ENCODE measurements around the gene SLC29A1.
"Not testable (repeated sequence)": the region's sequence is repeated elsewhere in the genome, so short reads cannot be mapped to it uniquely, and the experiment has no call there.

SLC29A1 gene

GRCh38 chr6:44223319-44224028 lies at the start of gene SLC29A1:
Gene SLC29A1 (plus strand): TSS chr6:44223595. CDS start chr6:44227314, 3,719 bp downstream.
- Mint-ChIP-seq H3K27me3 (peaks cover 20% of the 10 kb centered on the region), H3K36me3 (ENCODE audit: low read depth) (no peaks in the 10 kb centered on the region), H3K4me3 (peak within 1 kb of the TSS; percentile 74), H3K4me1 (ENCODE audit: low read depth) (peaks cover 85% of the 10 kb centered on the region), H3K9me3 (no peaks in the 10 kb centered on the region), H3K27ac (peak within 1 kb of the TSS; percentile 5)
- intact Hi-C loops (cut with micrococcal nuclease) = no loop called here

DNA sequence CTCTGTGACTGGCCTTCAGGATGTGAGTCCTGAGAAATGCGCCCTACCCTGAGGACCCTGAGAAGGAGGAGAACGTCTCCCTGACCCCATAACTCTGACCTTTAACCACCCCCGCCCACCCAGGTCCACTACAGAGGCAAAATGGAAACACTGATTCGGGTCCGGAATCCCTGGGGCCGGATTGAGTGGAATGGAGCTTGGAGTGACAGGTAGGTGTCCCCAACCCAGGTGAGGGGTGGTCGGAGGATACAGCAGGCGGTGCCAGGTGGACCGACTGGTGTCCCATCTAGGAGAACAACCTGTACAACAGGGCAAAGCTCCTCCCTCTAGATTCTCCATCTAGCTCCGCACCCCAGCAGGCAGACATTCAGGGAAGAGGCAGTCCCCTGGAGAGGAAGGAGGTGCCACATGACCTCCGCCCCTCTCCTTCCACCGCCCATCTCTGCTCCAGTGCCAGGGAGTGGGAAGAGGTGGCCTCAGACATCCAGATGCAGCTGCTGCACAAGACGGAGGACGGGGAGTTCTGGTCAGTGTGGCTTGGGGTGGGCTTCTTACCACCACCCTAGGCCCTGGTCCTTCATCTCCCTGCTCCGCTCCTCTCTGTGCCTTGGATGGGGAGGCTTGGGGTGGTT lies 47.1 kb upstream of the SLC29A1 start:
- no peak overlapping the region for H3K27ac Mint-ChIP-seq

DNA sequence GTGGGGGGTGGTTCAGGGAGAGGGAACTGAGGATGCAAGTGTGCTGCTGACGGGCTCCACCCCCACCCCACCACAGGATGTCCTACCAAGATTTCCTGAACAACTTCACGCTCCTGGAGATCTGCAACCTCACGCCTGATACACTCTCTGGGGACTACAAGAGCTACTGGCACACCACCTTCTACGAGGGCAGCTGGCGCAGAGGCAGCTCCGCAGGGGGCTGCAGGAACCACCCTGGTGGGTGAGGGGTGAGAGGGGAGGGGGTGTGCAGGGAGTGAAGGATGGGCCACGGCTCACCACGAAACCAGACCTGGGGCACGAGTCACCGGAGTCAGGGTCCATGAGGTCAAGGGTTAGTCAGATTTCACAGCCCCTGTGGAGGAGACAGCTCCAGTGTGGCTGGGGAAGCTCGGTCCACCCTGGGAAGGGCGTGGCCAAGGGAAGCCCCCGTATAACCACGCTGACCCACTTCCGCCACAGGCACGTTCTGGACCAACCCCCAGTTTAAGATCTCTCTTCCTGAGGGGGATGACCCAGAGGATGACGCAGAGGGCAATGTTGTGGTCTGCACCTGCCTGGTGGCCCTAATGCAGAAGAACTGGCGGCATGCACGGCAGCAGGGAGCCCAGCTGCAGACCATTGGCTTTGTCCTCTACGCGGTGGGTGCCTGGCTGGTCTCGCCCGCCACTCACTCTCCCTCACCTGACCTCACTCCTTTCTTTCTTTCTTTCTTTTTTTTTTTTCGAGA lies 46.5 kb upstream of the SLC29A1 start:
- Mint-ChIP-seq H3K4me3 (no peak overlapping the region), H3K4me1 (ENCODE audit: low read depth) (peaks cover 27% of the 10 kb centered on the region), H3K36me3 (ENCODE audit: low read depth) (no peaks in the 10 kb centered on the region), H3K27ac (no peak overlapping the region), H3K9me3 (no peaks in the 10 kb centered on the region), H3K27me3 (peaks cover 19% of the 10 kb centered on the region)
- intact Hi-C loops (cut with micrococcal nuclease) = no loop called here

More for the DNA sequence above, 47.1 kb upstream of the SLC29A1 start:
- H3K27me3 Mint-ChIP-seq = peaks cover 20% of the 10 kb centered on the region
- peaks cover 28% of the 10 kb centered on the region for H3K4me1 Mint-ChIP-seq (ENCODE audit: low read depth)
- peak overlapping the region; percentile 52 for H3K4me3 Mint-ChIP-seq
- H3K36me3 Mint-ChIP-seq (ENCODE audit: low read depth) = no peaks in the 10 kb centered on the region
- H3K9me3 Mint-ChIP-seq = no peaks in the 10 kb centered on the region
- intact Hi-C loops (cut with micrococcal nuclease) = no loop called here

DNA sequence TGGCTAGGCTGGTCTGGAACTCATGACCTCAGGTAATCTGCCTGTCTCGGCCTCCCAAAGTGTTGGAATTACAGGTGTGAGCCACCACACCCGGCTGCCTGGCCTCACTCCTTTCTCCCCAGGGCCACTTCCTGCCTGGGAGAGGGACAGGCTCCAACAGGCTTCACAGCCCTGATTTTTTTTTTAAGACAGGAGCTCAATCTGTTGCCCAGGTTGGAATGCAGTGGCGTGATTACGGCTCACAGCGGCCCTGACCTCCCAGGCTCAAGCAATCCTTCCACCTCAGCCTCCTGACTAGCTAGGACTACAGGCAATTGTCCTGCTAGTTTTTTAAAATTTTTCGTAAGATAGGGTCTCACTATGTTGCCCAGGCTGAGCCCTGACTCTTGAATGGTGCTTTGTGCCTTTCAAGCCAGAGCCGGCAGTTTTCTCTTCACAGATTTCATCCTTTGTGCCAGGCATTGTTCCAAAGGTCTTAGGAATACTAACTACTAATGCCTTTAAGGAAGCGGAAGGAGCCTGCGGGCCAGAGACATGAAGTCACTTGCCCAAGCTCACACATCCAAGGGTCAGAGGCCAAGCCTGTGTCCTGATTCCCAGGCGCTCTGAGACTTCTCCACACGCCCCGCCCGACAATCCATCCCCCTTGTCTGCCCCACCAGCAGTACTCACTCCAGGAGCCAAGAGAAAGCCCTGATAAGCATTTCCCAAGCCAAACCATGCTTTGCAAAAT lies 45.5 kb upstream of the SLC29A1 start:
- peaks cover 18% of the 10 kb centered on the region for H3K4me1 Mint-ChIP-seq (ENCODE audit: low read depth)
- H3K36me3 Mint-ChIP-seq (ENCODE audit: low read depth) = no peaks in the 10 kb centered on the region
- H3K27me3 Mint-ChIP-seq = peaks cover 19% of the 10 kb centered on the region
- no peaks in the 10 kb centered on the region for H3K9me3 Mint-ChIP-seq
- intact Hi-C loops (cut with micrococcal nuclease) = no loop called here
- no peak overlapping the region for H3K27ac Mint-ChIP-seq
- no peak overlapping the region for H3K4me3 Mint-ChIP-seq

DNA sequence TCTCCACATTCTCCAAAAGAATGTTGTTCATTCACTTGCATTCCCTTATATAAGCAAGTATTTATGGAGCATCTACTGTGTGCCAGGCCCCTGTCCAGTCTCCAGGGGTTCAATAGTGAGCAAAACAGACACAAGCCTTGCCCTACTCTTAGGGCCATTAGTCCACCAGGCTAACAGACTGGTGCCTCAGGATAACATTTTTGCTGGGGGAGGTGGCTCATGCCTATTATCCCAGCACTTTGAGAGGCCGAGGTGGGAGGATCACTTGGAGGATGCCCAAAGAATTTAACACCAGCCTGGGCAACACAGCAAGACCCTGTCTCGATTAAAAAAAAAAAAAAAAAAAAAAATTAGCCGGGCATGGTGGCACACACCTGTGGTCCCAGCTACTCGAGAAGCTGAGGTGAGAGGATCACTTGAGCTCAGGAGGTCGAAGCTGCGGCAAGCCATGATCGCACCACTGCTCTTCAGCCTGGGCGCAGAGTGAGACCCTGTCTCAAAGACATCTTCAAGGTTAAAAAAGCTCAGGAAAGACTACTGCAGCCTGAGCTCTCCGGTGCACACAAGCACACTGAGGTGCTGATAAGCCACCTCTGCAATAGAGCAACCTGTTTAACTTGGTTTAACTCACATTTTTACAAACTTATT lies 44.8 kb upstream of the SLC29A1 start:
- H3K27ac Mint-ChIP-seq = no peak overlapping the region

GRCh38 chr6:44179072-44179536 lies 44.3 kb upstream of the SLC29A1 start:
- Mint-ChIP-seq H3K4me3 (no peak overlapping the region), H3K36me3 (ENCODE audit: low read depth) (no peaks in the 10 kb centered on the region), H3K27ac (no peak overlapping the region), H3K27me3 (peaks cover 14% of the 10 kb centered on the region), H3K4me1 (ENCODE audit: low read depth) (peaks cover 16% of the 10 kb centered on the region), H3K9me3 (no peaks in the 10 kb centered on the region)
- intact Hi-C loops (cut with micrococcal nuclease) = no loop called here

More for the DNA sequence above, 44.8 kb upstream of the SLC29A1 start:
- Mint-ChIP-seq H3K4me1 (ENCODE audit: low read depth) (peaks cover 16% of the 10 kb centered on the region), H3K4me3 (no peak overlapping the region), H3K9me3 (no peaks in the 10 kb centered on the region), H3K36me3 (ENCODE audit: low read depth) (no peaks in the 10 kb centered on the region), H3K27me3 (peaks cover 16% of the 10 kb centered on the region)
- intact Hi-C loops (cut with micrococcal nuclease) = no loop called here

DNA sequence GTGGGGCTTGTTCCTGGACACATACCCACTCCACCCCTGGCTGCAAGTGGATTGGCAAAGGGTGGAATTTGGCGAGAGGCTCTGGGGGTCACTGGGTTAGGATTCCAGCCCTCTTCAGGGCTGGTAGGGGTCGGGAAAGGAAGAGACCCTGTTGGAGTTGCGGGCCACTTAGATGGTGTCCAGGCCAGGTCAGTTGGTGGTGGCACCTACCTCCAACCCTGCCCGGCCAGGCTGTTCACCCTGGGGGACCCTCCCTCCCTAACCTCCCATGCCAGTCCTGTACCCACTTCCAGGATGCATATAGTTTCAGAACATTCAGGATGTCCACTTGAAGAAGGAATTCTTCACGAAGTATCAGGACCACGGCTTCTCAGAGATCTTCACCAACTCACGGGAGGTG lies 43.7 kb upstream of the SLC29A1 start:
- H3K27ac Mint-ChIP-seq = no peak overlapping the region
- no peaks in the 10 kb centered on the region for H3K9me3 Mint-ChIP-seq
- no peaks in the 10 kb centered on the region for H3K36me3 Mint-ChIP-seq (ENCODE audit: low read depth)
- intact Hi-C loops (cut with micrococcal nuclease) = no loop called here
- peaks cover 16% of the 10 kb centered on the region for H3K4me1 Mint-ChIP-seq (ENCODE audit: low read depth)
- H3K4me3 Mint-ChIP-seq = no peak overlapping the region
- peaks cover 16% of the 10 kb centered on the region for H3K27me3 Mint-ChIP-seq

DNA sequence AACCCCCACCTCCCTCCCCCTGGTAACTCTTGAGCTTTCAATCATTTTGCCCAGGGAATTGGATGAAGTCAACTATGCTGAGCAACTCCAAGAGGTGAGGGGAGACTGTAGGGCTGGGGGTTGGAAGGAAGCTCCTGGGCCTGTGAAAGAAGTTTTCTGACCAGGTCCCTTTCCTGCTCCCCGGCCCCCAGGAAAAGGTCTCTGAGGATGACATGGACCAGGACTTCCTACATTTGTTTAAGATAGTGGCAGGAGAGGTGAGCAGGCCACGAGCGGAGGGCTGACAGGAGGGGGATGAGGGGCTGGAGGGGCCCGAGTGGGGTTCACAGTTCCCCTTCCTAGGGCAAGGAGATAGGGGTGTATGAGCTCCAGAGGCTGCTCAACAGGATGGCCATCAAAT lies 43.0 kb upstream of the SLC29A1 start:
- H3K27ac Mint-ChIP-seq = no peak overlapping the region

DNA sequence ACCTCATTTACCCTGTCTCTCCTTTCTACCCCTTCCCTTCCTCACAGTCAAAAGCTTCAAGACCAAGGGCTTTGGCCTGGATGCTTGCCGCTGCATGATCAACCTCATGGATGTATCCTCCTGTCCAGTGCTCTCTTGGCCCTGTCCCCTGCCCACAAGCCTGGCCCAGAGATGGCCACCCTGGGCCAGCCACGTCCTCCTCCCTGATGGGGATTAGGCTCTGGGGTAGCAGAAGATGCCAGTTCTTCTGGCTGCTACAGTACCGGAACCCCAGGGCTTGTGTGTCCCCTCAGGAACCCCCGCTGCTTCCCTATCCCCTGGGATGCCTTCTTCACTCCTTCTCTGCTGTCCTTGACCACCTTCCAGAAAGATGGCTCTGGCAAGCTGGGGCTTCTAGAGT lies 42.5 kb upstream of the SLC29A1 start:
- H3K36me3 Mint-ChIP-seq (ENCODE audit: low read depth) = no peaks in the 10 kb centered on the region
- intact Hi-C loops (cut with micrococcal nuclease) = no loop called here
- no peak overlapping the region for H3K4me3 Mint-ChIP-seq
- peaks cover 19% of the 10 kb centered on the region for H3K4me1 Mint-ChIP-seq (ENCODE audit: low read depth)
- no peak overlapping the region for H3K27ac Mint-ChIP-seq
- H3K27me3 Mint-ChIP-seq = peaks cover 20% of the 10 kb centered on the region
- no peaks in the 10 kb centered on the region for H3K9me3 Mint-ChIP-seq

More for the DNA sequence above, 43.0 kb upstream of the SLC29A1 start:
- Mint-ChIP-seq H3K4me1 (ENCODE audit: low read depth) (peaks cover 16% of the 10 kb centered on the region), H3K4me3 (no peak overlapping the region), H3K36me3 (ENCODE audit: low read depth) (no peaks in the 10 kb centered on the region), H3K9me3 (no peaks in the 10 kb centered on the region), H3K27me3 (peaks cover 18% of the 10 kb centered on the region)
- intact Hi-C loops (cut with micrococcal nuclease) = no loop called here

DNA sequence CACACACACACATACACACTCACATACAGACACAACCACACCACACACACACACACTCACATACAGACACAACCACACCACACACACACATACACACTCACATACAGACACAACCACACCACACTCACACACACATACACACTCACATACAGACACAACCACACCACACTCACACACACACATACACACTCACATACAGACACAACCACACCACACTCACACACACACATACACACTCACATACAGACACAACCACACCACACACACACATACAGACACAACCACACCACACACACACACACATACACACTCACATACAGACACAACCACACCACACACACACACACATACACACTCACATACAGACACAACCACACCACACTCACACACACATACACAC lies 41.6 kb upstream of the SLC29A1 start:
- H3K36me3 Mint-ChIP-seq (ENCODE audit: low read depth); H3K27ac Mint-ChIP-seq; H3K9me3 Mint-ChIP-seq; intact Hi-C loops (cut with micrococcal nuclease); H3K4me3 Mint-ChIP-seq: not testable (repeated sequence)
- H3K4me1 Mint-ChIP-seq (ENCODE audit: low read depth) = peaks cover 17% of the 10 kb centered on the region
- H3K27me3 Mint-ChIP-seq = peaks cover 19% of the 10 kb centered on the region

DNA sequence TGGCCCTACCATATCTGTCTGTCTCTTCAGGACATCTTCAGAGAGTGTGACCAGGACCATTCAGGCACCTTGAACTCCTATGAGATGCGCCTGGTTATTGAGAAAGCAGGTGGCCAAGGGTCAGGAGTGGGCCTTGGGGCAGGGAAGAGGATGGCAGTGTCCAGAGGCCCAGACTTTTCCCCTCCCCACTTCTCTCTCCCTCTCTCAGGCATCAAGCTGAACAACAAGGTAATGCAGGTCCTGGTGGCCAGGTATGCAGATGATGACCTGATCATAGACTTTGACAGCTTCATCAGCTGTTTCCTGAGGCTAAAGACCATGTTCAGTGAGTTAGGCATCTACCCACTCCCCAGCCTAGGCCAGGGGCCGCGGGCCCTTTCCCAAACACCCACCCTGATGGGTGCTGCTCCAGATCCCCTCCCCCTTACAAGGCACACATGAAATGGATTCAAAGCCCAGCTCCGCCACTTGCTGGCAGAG lies 40.4 kb upstream of the SLC29A1 start:
- Mint-ChIP-seq H3K36me3 (ENCODE audit: low read depth) (no peaks in the 10 kb centered on the region), H3K4me1 (ENCODE audit: low read depth) (peaks cover 9% of the 10 kb centered on the region), H3K27me3 (peaks cover 12% of the 10 kb centered on the region), H3K27ac (no peak overlapping the region), H3K9me3 (no peaks in the 10 kb centered on the region), H3K4me3 (no peak overlapping the region)
- intact Hi-C loops (cut with micrococcal nuclease) = no loop called here

- Mint-ChIP-seq H3K4me1 (ENCODE audit: low read depth) (peaks cover 9% of the 10 kb centered on the region), H3K27me3 (peaks cover 12% of the 10 kb centered on the region), H3K36me3 (ENCODE audit: low read depth) (no peaks in the 10 kb centered on the region), H3K4me3 (no peak overlapping the region), H3K27ac (no peak overlapping the region), H3K9me3 (no peaks in the 10 kb centered on the region)
- intact Hi-C loops (cut with micrococcal nuclease) = no loop called here
Measured at GRCh38 chr6:44183783-44184182, 39.6 kb upstream of the SLC29A1 start.

DNA sequence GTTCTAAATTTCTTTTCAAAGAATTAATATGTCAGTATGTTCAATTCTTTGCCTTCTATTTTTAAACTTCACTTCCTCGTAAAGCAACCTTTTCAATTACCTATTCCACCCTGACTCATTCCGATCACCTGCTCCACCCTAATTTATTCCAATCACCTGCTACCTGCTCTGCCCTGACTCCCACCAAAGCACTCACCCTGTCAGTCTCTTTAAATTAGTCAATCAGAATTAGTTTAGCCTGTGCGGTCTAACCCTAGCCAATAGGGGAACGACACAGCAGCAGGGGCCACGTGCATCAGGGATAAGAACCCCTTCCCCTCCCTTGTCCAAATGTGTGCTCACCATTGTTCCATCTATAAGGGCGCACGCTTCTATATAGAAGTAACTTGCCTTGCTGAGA lies 38.0 kb upstream of the SLC29A1 start:
- H3K36me3 Mint-ChIP-seq (ENCODE audit: low read depth); H3K9me3 Mint-ChIP-seq; H3K4me1 Mint-ChIP-seq (ENCODE audit: low read depth); H3K4me3 Mint-ChIP-seq; H3K27ac Mint-ChIP-seq; intact Hi-C loops (cut with micrococcal nuclease): not testable (repeated sequence)
- peaks cover 15% of the 10 kb centered on the region for H3K27me3 Mint-ChIP-seq
